Spleen (tissue), 11 donors: ENCODE results near the gene NLK. TPM values are rescaled to one million over a fixed set of nuclear protein-coding genes. Genes with fewer than 3 reads are reported as not detected.

Source experiments
- DNase-seq: peaks from one replicate; pipeline ENCODE4 v3.0.0-alpha.2; 2020
- H3K27ac ChIP-seq, 8 donors: fragments of 200-600 bp; sonication (generic) in 7 of 8; 1 replicate in 4 of 8; 2 replicates in 4 of 8; pipeline versions ENCODE4 v1.5.0 to v1.8.0; 2016 to 2021; ENCODE audit warnings: inconsistent platforms in 4 of 8, mild to moderate bottlenecking in 4 of 8, moderate library complexity in 1 of 8
- H3K27me3 ChIP-seq, 7 donors: fragments of 200-600 bp; sonication (generic) in 6 of 7; replicated peaks in 1 of 7; 1 replicate in 4 of 7; 2 replicates in 3 of 7; pipeline versions ENCODE4 v1.5.0 to v1.8.0; 2016 to 2021; ENCODE audit warnings: inconsistent platforms in 3 of 7, mild to moderate bottlenecking in 1 of 7
- H3K36me3 ChIP-seq, 6 donors: fragments of 200-600 bp; sonication (generic) in 5 of 6; 1 replicate in 4 of 6; 2 replicates in 2 of 6; pipeline versions ENCODE4 v1.5.0 to v1.8.0; 2016 to 2021; ENCODE audit warnings: inconsistent platforms in 2 of 6
- H3K4me1 ChIP-seq, 6 donors: fragments of 200-600 bp; sonication (generic) in 5 of 6; 1 replicate in 3 of 6; 2 replicates in 3 of 6; pipeline versions ENCODE4 v1.5.0 to v1.8.0; 2016 to 2021; ENCODE audit warnings: inconsistent platforms in 3 of 6
- H3K4me3 ChIP-seq, 8 donors: fragments of 200-600 bp; sonication (generic) in 7 of 8; 1 replicate in 4 of 8; 2 replicates in 4 of 8; pipeline versions ENCODE4 v1.5.0 to v1.8.0; 2016 to 2021; ENCODE audit warnings: inconsistent platforms in 4 of 8, mild to moderate bottlenecking in 4 of 8, moderate library complexity in 2 of 8
- H3K9me3 ChIP-seq, 8 donors: fragments of 200-600 bp; sonication (generic) in 7 of 8; 1 replicate in 4 of 8; 2 replicates in 4 of 8; pipeline versions ENCODE4 v1.5.0 to v1.8.0; 2016 to 2021; ENCODE audit warnings: inconsistent platforms in 4 of 8
- CTCF ChIP-seq, 11 experiments: fragments of 200-600 bp in 7 of 11; fragments of 450-650 bp in 4 of 11; sonication (generic) in 4 of 11; IDR thresholded peaks in 8 of 11; conservative IDR thresholded peaks in 3 of 11; 1 replicate in 7 of 11; 2 replicates in 4 of 11; pipeline versions ENCODE4 v1.4.0 to v1.8.0; 2016 to 2021; ENCODE audit warnings: antibody characterized with exemption in 11 of 11, inconsistent platforms in 4 of 11, mild to moderate bottlenecking in 1 of 11
- POLR2A ChIP-seq, 3 donors: fragments of 450-650 bp; IDR thresholded peaks; one replicate each; pipeline ENCODE4 v1.5.1; 2017; ENCODE audit warnings: antibody characterized with exemption in 3 of 3, mild to moderate bottlenecking in 1 of 3
- POLR2AphosphoS5 ChIP-seq, 3 donors: sonication (generic); formaldehyde crosslinking; IDR thresholded peaks; one replicate each; pipeline ENCODE4 v1.5.1; 2017; ENCODE audit warnings: antibody characterized with exemption in 3 of 3
- WGBS, 5 donors: extraction: QIAGEN DNeasy Blood & Tissue Kit in 3 of 5; methylation state at CpG; one replicate each; pipeline versions ENCODE4 v1.1.5 to v1.1.7; 2013 to 2018; 5-methylcytosine and 5-hydroxymethylcytosine counted together
- intact Hi-C: fragments of 100-400 bp; cut with DNase I; formaldehyde crosslinking; loops from one replicate; pipeline ENCODE4 v1.15.0; 2023; ENCODE audit warnings: low total_unique reads
- polyA plus RNA-seq, 3 donors: library from polyadenylated mRNA; stranded (reverse); fragments of 200-250 nt; gene quantifications; one replicate each; pipeline ENCODE4 v1.2.1, GENCODE V29; 2013
- total RNA-seq, 7 donors: library from RNA; depleted of rRNA in 3 of 7; stranded (reverse); fragments of >200 nt in 3 of 7; fragmentation: NEBNext Ultra II Directional in 4 of 7; extraction: Animal tissue kit (Norgen Biotek cat#: 25700) in 4 of 7; gene quantifications; one replicate each; pipeline versions ENCODE4 v1.1.0 to v1.2.1, GENCODE V29; 2016 to 2021
- donor health status: healthy with polysubstance abuse.
- donor health status: DM: no; HTN: no; CAD: no; lungs with moderate emphysema.
- donor health status: DM: no; HTN: no; CAD: no.
- donor health status: Bipolar disorder and iron deficiency.
- donor health status: healthy.
- donor health status: DM: no; HTN: no; CAD: no.
- donor health status: DM: yes; HTN: yes; CAD: no.

Gene NLK
- total and polyA plus RNA-seq, 10 donors: 12.6 to 49.4 (median 34.3) TPM

- H3K9me3 ChIP-seq: no peaks in the 10 kb centered on the region
- peaks cover 8 to 45% (median 33%) of the 10 kb centered on the region in 6 donors for H3K4me1 ChIP-seq
- TF ChIP-seq POLR2A (IDR thresholded peaks at IDR 0.05) (no peak), CTCF (IDR thresholded peaks at IDR 0.05 in 8 of 11, conservative IDR thresholded peaks at IDR 0.05 in 3 of 11) (no peak), POLR2AphosphoS5 (IDR thresholded peaks at IDR 0.05) (no peak)
- no peaks in the 10 kb centered on the region for H3K36me3 ChIP-seq
- H3K4me3 ChIP-seq: no peak overlapping the region
- no peak for DNase-seq
- intact Hi-C loops: no loop called here
- H3K27me3 ChIP-seq: no peaks in the 10 kb centered on the region
- H3K27ac ChIP-seq: peak overlapping the region; percentile 3 to 83 (median 76)
Observed at GRCh38 chr17:28113269-28113668, 70.8 kb downstream of the NLK start.

- Histone ChIP-seq H3K4me1 (peaks cover 8 to 60% (median 44%) of the 10 kb centered on the region in 6 donors), H3K36me3 (no peaks in the 10 kb centered on the region), H3K9me3 (no peaks in the 10 kb centered on the region), H3K27me3 (no peaks in the 10 kb centered on the region), H3K4me3 (no peak overlapping the region), H3K27ac (peak overlapping the region in 1 of 8 donors; percentile 14)
- TF ChIP-seq CTCF (IDR thresholded peaks at IDR 0.05 in 8 of 11, conservative IDR thresholded peaks at IDR 0.05 in 3 of 11) (no peak), POLR2AphosphoS5 (IDR thresholded peaks at IDR 0.05) (no peak), POLR2A (IDR thresholded peaks at IDR 0.05) (no peak)
- no peak for DNase-seq
- intact Hi-C loops: no loop called here
- WGBS, 5 donors: 93 to 100% (median 96%) methylated on average over 1 of the region's 1 CpG
Observed at GRCh38 chr17:28115046-28115445, 72.6 kb downstream of the NLK start.

- intact Hi-C loops: no loop called here
- H3K27me3 ChIP-seq: no peaks in the 10 kb centered on the region
- peak overlapping the region in 6 of 8 donors; percentile 23 to 75 (median 62) for H3K27ac ChIP-seq
- no peaks in the 10 kb centered on the region for H3K9me3 ChIP-seq
- no peak for DNase-seq
- H3K36me3 ChIP-seq: peaks cover 0 to under 1% (median 0%) of the 10 kb centered on the region in 6 donors
- TF ChIP-seq POLR2A (IDR thresholded peaks at IDR 0.05): no peak
- TF ChIP-seq CTCF (IDR thresholded peaks at IDR 0.05 in 8 of 11, conservative IDR thresholded peaks at IDR 0.05 in 3 of 11): no peak
- no peak for TF ChIP-seq POLR2AphosphoS5 (IDR thresholded peaks at IDR 0.05)
- peaks cover 8 to 56% (median 38%) of the 10 kb centered on the region in 6 donors for H3K4me1 ChIP-seq
- H3K4me3 ChIP-seq: no peak overlapping the region
Observed at GRCh38 chr17:28117304-28117703, 74.8 kb downstream of the NLK start.

- TF ChIP-seq POLR2AphosphoS5 (IDR thresholded peaks at IDR 0.05) (no peak), POLR2A (IDR thresholded peaks at IDR 0.05) (no peak), CTCF (IDR thresholded peaks at IDR 0.05 in 8 of 11, conservative IDR thresholded peaks at IDR 0.05 in 3 of 11) (no peak)
- peaks cover 0 to 12% (median 9%) of the 10 kb centered on the region in 6 donors for H3K36me3 ChIP-seq
- peaks cover 2 to 47% (median 28%) of the 10 kb centered on the region in 6 donors for H3K4me1 ChIP-seq
- H3K4me3 ChIP-seq: peak overlapping the region in 2 of 8 donors; percentile 3 to 30
- no peaks in the 10 kb centered on the region for H3K9me3 ChIP-seq
- 0 to 4% (median 2%) methylated on average over 1 of the region's 1 CpG for WGBS, 5 donors
- intact Hi-C loops: no loop called here
- H3K27me3 ChIP-seq: no peaks in the 10 kb centered on the region
- DNase-seq: no peak
- peak overlapping the region in 7 of 8 donors; percentile 44 to 75 (median 66) for H3K27ac ChIP-seq
Observed at GRCh38 chr17:28118362-28118761, 75.9 kb downstream of the NLK start.
